H1 (cell line): Measurements from ENCODE around the gene SORL1-AS1.

Experiments used
- CTCF ChIA-PET: fragments of 300-600 bp; sonication (Branson Sonifier 250); formaldehyde crosslinking; loops from one replicate; lab custom pipeline; 2021; ENCODE audit not compliant: partially characterized antibody; lab: Charles Lee
- POLR2A ChIA-PET: fragments of 300-600 bp; sonication (Branson Sonifier 250); formaldehyde crosslinking; loops from one replicate; lab custom pipeline; 2021; ENCODE audit warnings: inconsistent platforms; ENCODE audit not compliant: partially characterized antibody; lab: Charles Lee
- DNase-seq, 2 experiments: peaks; one replicate each; pipeline versions ENCODE4 v3.0.0 to v3.0.0-alpha.2; 2010 to 2022; ENCODE audit warnings: low spot score in 2 of 2, low read depth in 1 of 2, mixed read lengths in 1 of 2
- FAIRE-seq: peaks from 2 replicates; lab custom pipeline; 2011; peaks lifted over from hg19 to GRCh38; lab: Jason Lieb, UNC
- H2AFZ ChIP-seq: 2 replicates; pipeline ENCODE4 v1.8.1; 2012; ENCODE audit warnings: low read length, inconsistent platforms
- H2AK5ac ChIP-seq: 2 replicates; pipeline ENCODE4 v1.6.1; 2013; ENCODE audit warnings: low read depth, low read length
- H2BK120ac ChIP-seq: replicated peaks from 2 replicates; pipeline ENCODE3; 2013; ENCODE audit warnings: low read depth, low read length, inconsistent platforms
- H2BK12ac ChIP-seq: 2 replicates; pipeline ENCODE4 v1.6.1; 2013; ENCODE audit warnings: low read depth, low read length
- H2BK15ac ChIP-seq: 2 replicates; pipeline ENCODE4 v1.6.1; 2013; ENCODE audit warnings: low read length
- H2BK20ac ChIP-seq: 2 replicates; pipeline ENCODE4 v1.6.1; 2013; ENCODE audit warnings: low read length
- H2BK5ac ChIP-seq: 2 replicates; pipeline ENCODE4 v1.6.1; 2013; ENCODE audit warnings: low read depth, low read length
- H3K14ac ChIP-seq: 2 replicates; pipeline ENCODE4 v1.6.1; 2013; ENCODE audit warnings: inconsistent platforms; ENCODE audit not compliant: insufficient read length
- H3K18ac ChIP-seq: 2 replicates; pipeline ENCODE4 v1.6.1; 2013; ENCODE audit warnings: low read length; ENCODE audit errors: extremely low read depth
- H3K23ac ChIP-seq: 2 replicates; pipeline ENCODE4 v1.6.1; 2013; ENCODE audit warnings: inconsistent platforms; ENCODE audit not compliant: insufficient read length
- H3K23me2 ChIP-seq: 2 replicates; pipeline ENCODE4 v1.6.1; 2013; ENCODE audit warnings: low read depth, low read length
- H3K27ac ChIP-seq: 2 replicates; pipeline ENCODE4 v1.6.1; 2011; ENCODE audit warnings: low read depth, low read length, inconsistent platforms
- H3K27me3 ChIP-seq, 4 experiments: replicated peaks in 1 of 4; 1 replicate in 1 of 4; 2 replicates in 3 of 4; pipeline versions ENCODE4 v1.6.1 to v1.8.1; 2011 to 2013; ENCODE audit warnings: low read length in 3 of 4, mild to moderate bottlenecking in 3 of 4, inconsistent platforms in 2 of 4, mixed read lengths in 2 of 4, moderate library complexity in 1 of 4; ENCODE audit not compliant: control insufficient read depth in 3 of 4, insufficient read depth in 3 of 4; ENCODE audit errors: extremely low read depth in 1 of 4
- H3K36me3 ChIP-seq, 4 experiments: 2 replicates each; pipeline versions ENCODE4 v1.6.1 to v1.8.1; 2011 to 2013; ENCODE audit warnings: mild to moderate bottlenecking in 4 of 4, low read length in 3 of 4, moderate library complexity in 2 of 4, control low read depth in 1 of 4, inconsistent platforms in 1 of 4; ENCODE audit not compliant: insufficient read depth in 4 of 4, control insufficient read depth in 2 of 4
- H3K4ac ChIP-seq: replicated peaks from 2 replicates; pipeline ENCODE3; 2013; ENCODE audit warnings: low read length, low read depth, mixed read lengths, inconsistent platforms; ENCODE audit not compliant: insufficient read length
- H3K4me1 ChIP-seq, 4 experiments: replicated peaks in 1 of 4; 1 replicate in 1 of 4; 2 replicates in 3 of 4; pipeline versions ENCODE4 v1.6.1 to v1.8.1; 2011 to 2013; ENCODE audit warnings: low read length in 3 of 4, inconsistent platforms in 2 of 4, mixed read lengths in 1 of 4; ENCODE audit not compliant: insufficient read depth in 4 of 4, control insufficient read depth in 3 of 4
- H3K4me2 ChIP-seq, 2 experiments: 2 replicates each; pipeline versions ENCODE4 v1.6.1 to v1.8.1; 2011 to 2013; ENCODE audit warnings: low read depth in 2 of 2, low read length in 2 of 2, control low read depth in 1 of 2, inconsistent platforms in 1 of 2, mild to moderate bottlenecking in 1 of 2; ENCODE audit not compliant: insufficient read depth in 1 of 2
- H3K4me3 ChIP-seq, 4 experiments: fragments of 200-600, 300-600 bp in 1 of 4; sonication (generic), shearing (Covaris generic), sonication (Bioruptor Twin) in 1 of 4; 2 replicates each; pipeline versions ENCODE4 v1.5.1 to v1.8.1; 2011 to 2016; ENCODE audit warnings: low read length in 4 of 4, low read depth in 3 of 4, control low read depth in 2 of 4, inconsistent platforms in 2 of 4, mild to moderate bottlenecking in 2 of 4, mixed read lengths in 1 of 4, moderate library complexity in 1 of 4; ENCODE audit not compliant: insufficient read depth in 2 of 4; ENCODE audit errors: extremely low read depth in 1 of 4
- H3K56ac ChIP-seq: replicated peaks from 2 replicates; pipeline ENCODE3; 2013; ENCODE audit warnings: low read depth, mild to moderate bottlenecking, mixed read lengths, low read length, inconsistent platforms; ENCODE audit not compliant: insufficient read length
- H3K79me1 ChIP-seq: 2 replicates; pipeline ENCODE4 v1.6.1; 2013; ENCODE audit warnings: low read depth, low read length, control low read depth
- H3K79me2 ChIP-seq, 2 experiments: 2 replicates each; pipeline versions ENCODE4 v1.6.1 to v1.8.1; 2012 to 2013; ENCODE audit warnings: low read length in 2 of 2, mild to moderate bottlenecking in 2 of 2, inconsistent platforms in 1 of 2; ENCODE audit not compliant: insufficient read depth in 2 of 2, control insufficient read depth in 1 of 2
- H3K9ac ChIP-seq, 4 experiments: replicated peaks in 1 of 4; 1 replicate in 1 of 4; 2 replicates in 3 of 4; pipeline versions ENCODE4 v1.6.1 to v1.8.1; 2011 to 2013; ENCODE audit warnings: low read depth in 3 of 4, low read length in 3 of 4, control low read depth in 2 of 4, mild to moderate bottlenecking in 2 of 4, moderate library complexity in 2 of 4, inconsistent platforms in 1 of 4; ENCODE audit errors: extremely low read depth in 1 of 4
- H3K9me3 ChIP-seq, 2 experiments: 2 replicates each; pipeline versions ENCODE4 v1.6.1 to v1.8.1; 2012 to 2013; ENCODE audit warnings: mild to moderate bottlenecking in 2 of 2, moderate library complexity in 2 of 2, control low read depth in 1 of 2, inconsistent platforms in 1 of 2, low read depth in 1 of 2, low read length in 1 of 2, mixed read lengths in 1 of 2; ENCODE audit not compliant: insufficient read depth in 2 of 2
- H4K20me1 ChIP-seq, 2 experiments: replicated peaks in 1 of 2; 2 replicates each; pipeline versions ENCODE3 to v1.8.1; 2011 to 2013; ENCODE audit warnings: inconsistent platforms in 2 of 2, low read length in 2 of 2, mild to moderate bottlenecking in 1 of 2; ENCODE audit not compliant: insufficient read depth in 2 of 2, control insufficient read depth in 1 of 2
- H4K5ac ChIP-seq: 2 replicates; pipeline ENCODE4 v1.6.1; 2013; ENCODE audit warnings: low read length, low read depth, mixed read lengths, inconsistent platforms; ENCODE audit not compliant: insufficient read length
- H4K8ac ChIP-seq: 2 replicates; pipeline ENCODE4 v1.8.0; 2013; ENCODE audit warnings: mild to moderate bottlenecking, moderate library complexity, low read length, inconsistent platforms; ENCODE audit not compliant: insufficient read depth; ENCODE audit errors: extremely low read depth
- H4K91ac ChIP-seq: replicated peaks from 2 replicates; pipeline ENCODE3; 2013; ENCODE audit warnings: low read length, mixed read lengths, inconsistent platforms; ENCODE audit not compliant: insufficient read length
- GTF2F1 ChIP-seq: IDR thresholded peaks from 2 replicates; pipeline ENCODE4 v1.6.1; 2012; ENCODE audit warnings: low read depth, low read length, improper control_type of control experiment, borderline replicate concordance
- MAX ChIP-seq: IDR thresholded peaks from 2 replicates; pipeline ENCODE4 v1.6.1; 2012; ENCODE audit warnings: inconsistent platforms
- RAD21 ChIP-seq, 2 experiments: IDR thresholded peaks in 1 of 2; conservative IDR thresholded peaks in 1 of 2; 2 replicates each; pipeline ENCODE4 v1.6.1; 2011; ENCODE audit warnings: low read depth in 2 of 2, low read length in 2 of 2, improper control_type of control experiment in 1 of 2, inconsistent platforms in 1 of 2, mild to moderate bottlenecking in 1 of 2, moderate library complexity in 1 of 2
- SP2 ChIP-seq: IDR thresholded peaks from 2 replicates; pipeline ENCODE4 v1.6.1; 2012; ENCODE audit warnings: mild to moderate bottlenecking, low read length, inconsistent platforms
- WGBS, 2 experiments: shearing (Covaris generic) in 1 of 2; methylation state at CpG; one replicate each; pipeline versions ENCODE4 v1.1.6 to v1.1.7; 2013 to 2015; ENCODE audit warnings: low lambda C conversion rate in 2 of 2, mixed read lengths in 2 of 2, inconsistent platforms in 1 of 2, low coverage in 1 of 2, missing lambda C conversion rate in 1 of 2; ENCODE audit not compliant: insufficient replicate concordance in 2 of 2, insufficient coverage in 1 of 2, insufficient read length in 1 of 2; ENCODE audit errors: extremely low coverage in 1 of 2, missing lambda C conversion rate in 1 of 2; 5-methylcytosine and 5-hydroxymethylcytosine counted together
- TF ChIP-seq, protein P1 (sequence below), 3 experiments: IDR thresholded peaks; 1 replicate in 2 of 3; 2 replicates in 1 of 3; pipeline versions ENCODE4 v1.5.1 to v1.6.1; 2011; ENCODE audit warnings: low read length in 3 of 3, mild to moderate bottlenecking in 3 of 3, inconsistent platforms in 2 of 3, low read depth in 1 of 3, moderate library complexity in 1 of 3; ENCODE audit not compliant: insufficient read depth in 1 of 3; ENCODE audit errors: control extremely low read depth in 1 of 3

The SORL1-AS1 gene

GRCh38 chr11:121446752-121447156, 6.0 kb downstream of the SORL1-AS1 start:
- H2AK5ac ChIP-seq: no peak overlapping the region
- H2BK20ac ChIP-seq: no peak overlapping the region; the same call in 1 of the 2 replicates
- H2BK15ac ChIP-seq: 0 out of 2 replicates have a peak overlapping the region, but pooled peaks have one; percentile 82
- H3K18ac ChIP-seq: peak overlapping the region; percentile 17; the same call in 1 of the 2 replicates
- H3K56ac ChIP-seq: no peak overlapping the region
- DNase-seq (no peak), FAIRE-seq (peak; percentile 68)
- ChIA-PET CTCF (interaction anchor here (0.7 to 1.7 kb wide), 15 partner anchors 9 to 207 kb away, joined by 3 to 5 read pairs (median 4); no protein-coding TSS in a partner anchor), POLR2A (interaction anchor here (1.5 kb wide), 1 partner anchor 19 kb away, joined by 5 read pairs; no protein-coding TSS in a partner anchor)
- no peak overlapping the region for H2BK12ac ChIP-seq
- H3K79me2 ChIP-seq: no peaks in the 10 kb centered on the region
- H2AFZ ChIP-seq: no peak overlapping the region
- WGBS, 2 experiments: 61% methylated on average over 3 of the region's 4 CpGs; no CpG with 5 or more reads in 1 of the 2 experiments
- H3K4me1 ChIP-seq: peaks cover 5 to 12% (median 10%) of the 10 kb centered on the region in 4 experiments
- H3K36me3 ChIP-seq: no peaks in the 10 kb centered on the region
- H3K14ac ChIP-seq: no peak overlapping the region
- H2BK5ac ChIP-seq: no peak overlapping the region
- H3K9ac ChIP-seq: no peak overlapping the region
- H4K20me1 ChIP-seq: no peaks in the 10 kb centered on the region
- H4K91ac ChIP-seq: peak overlapping the region; percentile 83
- no peak overlapping the region for H3K27ac ChIP-seq
- H4K8ac ChIP-seq: no peak overlapping the region
- H3K9me3 ChIP-seq: no peaks in the 10 kb centered on the region
- peak overlapping the region; percentile 61 for H4K5ac ChIP-seq
- H3K27me3 ChIP-seq: peaks cover 0 to 3% (median 1%) of the 10 kb centered on the region in 4 experiments; a peak in 4 of 7 replicates
- H3K23me2 ChIP-seq: peaks cover 4% of the 10 kb centered on the region
- H3K4ac ChIP-seq: peak overlapping the region; percentile 30
- H3K4me3 ChIP-seq: no peak overlapping the region
- H3K23ac ChIP-seq: no peak overlapping the region
- H3K4me2 ChIP-seq: no peak overlapping the region
- H3K79me1 ChIP-seq: no peaks in the 10 kb centered on the region
- TF ChIP-seq GTF2F1 (no peak), RAD21 (IDR thresholded peaks at IDR 0.05 in 1 of 2, conservative IDR thresholded peaks at IDR 0.05 in 1 of 2; ENCODE audit: low read depth in 2 of 2, low read length in 2 of 2) (peak; percentile 55 to 68), SP2 (no peak), MAX (no peak)
- TF ChIP-seq, protein P1, sequence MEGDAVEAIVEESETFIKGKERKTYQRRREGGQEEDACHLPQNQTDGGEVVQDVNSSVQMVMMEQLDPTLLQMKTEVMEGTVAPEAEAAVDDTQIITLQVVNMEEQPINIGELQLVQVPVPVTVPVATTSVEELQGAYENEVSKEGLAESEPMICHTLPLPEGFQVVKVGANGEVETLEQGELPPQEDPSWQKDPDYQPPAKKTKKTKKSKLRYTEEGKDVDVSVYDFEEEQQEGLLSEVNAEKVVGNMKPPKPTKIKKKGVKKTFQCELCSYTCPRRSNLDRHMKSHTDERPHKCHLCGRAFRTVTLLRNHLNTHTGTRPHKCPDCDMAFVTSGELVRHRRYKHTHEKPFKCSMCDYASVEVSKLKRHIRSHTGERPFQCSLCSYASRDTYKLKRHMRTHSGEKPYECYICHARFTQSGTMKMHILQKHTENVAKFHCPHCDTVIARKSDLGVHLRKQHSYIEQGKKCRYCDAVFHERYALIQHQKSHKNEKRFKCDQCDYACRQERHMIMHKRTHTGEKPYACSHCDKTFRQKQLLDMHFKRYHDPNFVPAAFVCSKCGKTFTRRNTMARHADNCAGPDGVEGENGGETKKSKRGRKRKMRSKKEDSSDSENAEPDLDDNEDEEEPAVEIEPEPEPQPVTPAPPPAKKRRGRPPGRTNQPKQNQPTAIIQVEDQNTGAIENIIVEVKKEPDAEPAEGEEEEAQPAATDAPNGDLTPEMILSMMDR (IDR thresholded peaks at IDR 0.05; ENCODE audit: control extremely low read depth in 1 of 3, insufficient read depth in 1 of 3, low read depth in 1 of 3, low read length in 3 of 3): peak in 2 of 3 experiments; percentile 37 to 40; a peak in 2 of 4 replicates
- TF ChIP-seq, all 59 proteins: peak for 2
- no peak overlapping the region for H2BK120ac ChIP-seq
